Mesothelial cell of epicardium (in vitro differentiated cells): ENCODE results near the gene ASTN2. TPM values are rescaled to one million over a fixed set of nuclear protein-coding genes. Genes with fewer than 3 reads are reported as not detected.

Source experiments
- DNase-seq, 2 experiments: peaks; one replicate each; pipeline ENCODE4 v3.0.0; 2021; ENCODE audit warnings: low spot score in 2 of 2; ENCODE audit not compliant: unreplicated experiment in 2 of 2
- H3K27ac Mint-ChIP-seq: 2 replicates; pipeline ENCODE4 v1.8.0; 2021; ENCODE audit warnings: mixed read lengths
- H3K27me3 Mint-ChIP-seq: 2 replicates; pipeline ENCODE4 v1.8.0; 2021; ENCODE audit warnings: low read depth, mixed read lengths
- H3K36me3 Mint-ChIP-seq: 2 replicates; pipeline ENCODE4 v1.8.0; 2021; ENCODE audit warnings: mixed read lengths
- H3K4me1 Mint-ChIP-seq: 2 replicates; pipeline ENCODE4 v1.8.0; 2021; ENCODE audit warnings: mixed read lengths
- H3K4me3 Mint-ChIP-seq: 2 replicates; pipeline ENCODE4 v1.8.0; 2021; ENCODE audit warnings: mild to moderate bottlenecking, moderate library complexity, mixed read lengths
- H3K9me3 Mint-ChIP-seq: 2 replicates; pipeline ENCODE4 v1.8.0; 2021; ENCODE audit warnings: mixed read lengths
- CTCF ChIP-seq: fragments of 200-600 bp; sonication (generic); IDR thresholded peaks from one replicate; pipeline ENCODE4 v1.5.0; 2021; ENCODE audit warnings: antibody characterized with exemption; ENCODE audit not compliant: unreplicated experiment
- total RNA-seq: library from RNA; stranded (reverse); gene quantifications from 3 replicates; pipeline ENCODE4 v1.2.1, GENCODE V29; 2021

ASTN2 gene
- total RNA-seq, 1 donor from 2014 or later = 12.2 TPM

GRCh38 chr9:116404228-116404627 is 1010.6 kb downstream of the ASTN2 start:
- TF ChIP-seq CTCF = no peak
- no peak for DNase-seq
- Mint-ChIP-seq H3K27me3 (no peaks in the 10 kb centered on the region), H3K4me1 (no peaks in the 10 kb centered on the region), H3K27ac (no peak overlapping the region), H3K36me3 (no peaks in the 10 kb centered on the region), H3K4me3 (no peak overlapping the region), H3K9me3 (no peaks in the 10 kb centered on the region)

- no peak overlapping the region for H3K27ac Mint-ChIP-seq
- H3K4me3 Mint-ChIP-seq = no peak overlapping the region
- no peaks in the 10 kb centered on the region for H3K4me1 Mint-ChIP-seq
- no peaks in the 10 kb centered on the region for H3K9me3 Mint-ChIP-seq
- H3K27me3 Mint-ChIP-seq = no peaks in the 10 kb centered on the region
- no peak for TF ChIP-seq CTCF
- no peak for DNase-seq
- H3K36me3 Mint-ChIP-seq = no peaks in the 10 kb centered on the region
Observed at GRCh38 chr9:116403171-116403570, 1011.7 kb downstream of the ASTN2 start.

GRCh38 chr9:116395699-116396037 is 1019.2 kb downstream of the ASTN2 start:
- H3K36me3 Mint-ChIP-seq = peaks cover 4% of the 10 kb centered on the region
- no peak for DNase-seq
- H3K27me3 Mint-ChIP-seq = no peaks in the 10 kb centered on the region
- TF ChIP-seq CTCF = no peak
- H3K4me1 Mint-ChIP-seq = no peaks in the 10 kb centered on the region
- H3K9me3 Mint-ChIP-seq = no peaks in the 10 kb centered on the region
- no peak overlapping the region for H3K4me3 Mint-ChIP-seq
- no peak overlapping the region for H3K27ac Mint-ChIP-seq

GRCh38 chr9:116394894-116395698 is 1019.8 kb downstream of the ASTN2 start:
- TF ChIP-seq CTCF = no peak
- Mint-ChIP-seq H3K4me3 (no peak overlapping the region), H3K27me3 (no peaks in the 10 kb centered on the region), H3K27ac (no peak overlapping the region), H3K9me3 (no peaks in the 10 kb centered on the region), H3K36me3 (peaks cover 4% of the 10 kb centered on the region), H3K4me1 (no peaks in the 10 kb centered on the region)
- DNase-seq = no peak

GRCh38 chr9:116394070-116394469 is 1020.8 kb downstream of the ASTN2 start:
- H3K4me1 Mint-ChIP-seq = no peaks in the 10 kb centered on the region
- H3K4me3 Mint-ChIP-seq = no peak overlapping the region
- H3K27me3 Mint-ChIP-seq = no peaks in the 10 kb centered on the region
- H3K27ac Mint-ChIP-seq = no peak overlapping the region
- H3K9me3 Mint-ChIP-seq = no peaks in the 10 kb centered on the region
- no peak for DNase-seq
- peaks cover 4% of the 10 kb centered on the region for H3K36me3 Mint-ChIP-seq
- TF ChIP-seq CTCF = no peak

GRCh38 chr9:116393198-116393597 is 1021.7 kb downstream of the ASTN2 start:
- no peak for TF ChIP-seq CTCF
- Mint-ChIP-seq H3K4me3 (no peak overlapping the region), H3K4me1 (no peaks in the 10 kb centered on the region), H3K9me3 (no peaks in the 10 kb centered on the region), H3K36me3 (peaks cover 4% of the 10 kb centered on the region), H3K27ac (no peak overlapping the region), H3K27me3 (no peaks in the 10 kb centered on the region)
- DNase-seq = no peak
